Uterus (tissue), 2 donors: Measurements from ENCODE around the gene SPEF2.

Source experiments
- CTCF ChIP-seq, 4 experiments: fragments of 200-600 bp in 2 of 4; fragments of 450-650 bp in 2 of 4; sonication (generic) in 2 of 4; IDR thresholded peaks; one replicate each; pipeline ENCODE4 v1.5.1; 2016 to 2019; ENCODE audit warnings: antibody characterized with exemption in 4 of 4, mild to moderate bottlenecking in 2 of 4, moderate library complexity in 1 of 4
- POLR2A ChIP-seq, 2 donors: fragments of 450-650 bp; IDR thresholded peaks; one replicate each; pipeline ENCODE4 v1.6.1; 2016; ENCODE audit warnings: antibody characterized with exemption in 2 of 2, mild to moderate bottlenecking in 1 of 2, moderate library complexity in 1 of 2

- no peak for TF ChIP-seq CTCF (IDR thresholded peaks at IDR 0.05)
- no peak for TF ChIP-seq POLR2A (IDR thresholded peaks at IDR 0.05)
These were observed 76.8 kb downstream of the SPEF2 start for GRCh38 chr5:35694481-35694880.
